Hematopoietic multipotent progenitor cell treated with erythropoietin and hydrocortisone succinate and interleukin-3 and kit ligand, for 4 days (in vitro differentiated cells): ENCODE results near the gene RET.

Source experiments
- DNase-seq: peaks from one replicate; pipeline ENCODE4 v3.0.0-alpha.2; 2015

The RET gene

GRCh38 chr10:43064331-43065075, 12.4 kb upstream of the RET start:
- no peak for DNase-seq

- DNase-seq, result no peak
Measured at GRCh38 chr10:43065234-43065633, 11.6 kb upstream of the RET start.

GRCh38 chr10:43065761-43066160, 11.1 kb upstream of the RET start:
- DNase-seq, result no peak

GRCh38 chr10:43066481-43066880, 10.4 kb upstream of the RET start:
- no peak for DNase-seq

GRCh38 chr10:43067391-43068135, 9.3 kb upstream of the RET start:
- no peak for DNase-seq

- DNase-seq, result no peak
Measured at GRCh38 chr10:43068136-43068395, 8.8 kb upstream of the RET start.

GRCh38 chr10:43068471-43069210, 8.2 kb upstream of the RET start:
- no peak for DNase-seq

- no peak for DNase-seq
Measured at GRCh38 chr10:43069211-43069515, 7.7 kb upstream of the RET start.

GRCh38 chr10:43069579-43069978, 7.3 kb upstream of the RET start:
- peak; percentile 18 for DNase-seq

- DNase-seq, result no peak
Measured at GRCh38 chr10:43070121-43071085, 6.5 kb upstream of the RET start.

- DNase-seq, result no peak
Measured at GRCh38 chr10:43071865-43072650, 4.8 kb upstream of the RET start.

- no peak for DNase-seq
Measured at GRCh38 chr10:43073191-43073590, 3.7 kb upstream of the RET start.

GRCh38 chr10:43073721-43074120, 3.1 kb upstream of the RET start:
- no peak for DNase-seq

GRCh38 chr10:43074409-43074808, 2.5 kb upstream of the RET start:
- no peak for DNase-seq

- DNase-seq, result no peak
Measured at GRCh38 chr10:43074827-43075611, 1.9 kb upstream of the RET start.

GRCh38 chr10:43075612-43076003, 1.3 kb upstream of the RET start:
- peak; percentile 55 for DNase-seq

- peak; percentile 31 for DNase-seq
Measured at GRCh38 chr10:43076311-43076875, 476 bp upstream of the RET start.

- DNase-seq, result no peak
Measured at GRCh38 chr10:43077421-43078171, 727 bp downstream of the RET start.

GRCh38 chr10:43078175-43078985, 1.5 kb downstream of the RET start:
- DNase-seq, result peak; percentile 30

GRCh38 chr10:43078986-43079273, 2.1 kb downstream of the RET start:
- DNase-seq, result peak; percentile 66
